IMR-90 (cell line): ENCODE results near the gene NPAS1.

Source experiments
- CEBPB ChIP-seq: IDR thresholded peaks from 2 replicates; pipeline ENCODE4 v1.6.1; 2012; ENCODE audit warnings: low read depth, low read length, improper control_type of control experiment
- CHD1 ChIP-seq: IDR thresholded peaks from 2 replicates; pipeline ENCODE4 v1.6.1; 2012; ENCODE audit warnings: low read depth, low read length, improper control_type of control experiment
- ELK1 ChIP-seq: fragments of 150-350 bp; IDR thresholded peaks from 2 replicates; pipeline ENCODE4 v1.6.1; 2016; ENCODE audit warnings: low read depth, mild to moderate bottlenecking, low read length, moderate library complexity, borderline replicate concordance
- MAFK ChIP-seq: IDR thresholded peaks from 2 replicates; pipeline ENCODE4 v1.6.1; 2012; ENCODE audit warnings: low read depth, low read length, improper control_type of control experiment
- MAZ ChIP-seq: IDR thresholded peaks from 2 replicates; pipeline ENCODE4 v1.6.1; 2012; ENCODE audit warnings: low read depth, mild to moderate bottlenecking, low read length, improper control_type of control experiment, moderate library complexity, borderline replicate concordance
- MXI1 ChIP-seq: IDR thresholded peaks from 2 replicates; pipeline ENCODE4 v1.6.1; 2012; ENCODE audit warnings: low read depth, mild to moderate bottlenecking, low read length, moderate library complexity, borderline replicate concordance
- POLR2A ChIP-seq: IDR thresholded peaks from 2 replicates; pipeline ENCODE4 v1.6.1; 2012; ENCODE audit warnings: mild to moderate bottlenecking, low read depth, low read length
- RAD21 ChIP-seq: IDR thresholded peaks from 2 replicates; pipeline ENCODE4 v1.6.1; 2012; ENCODE audit warnings: low read length, improper control_type of control experiment
- RCOR1 ChIP-seq: IDR thresholded peaks from 2 replicates; pipeline ENCODE4 v1.6.1; 2012; ENCODE audit warnings: mild to moderate bottlenecking, low read length, improper control_type of control experiment; ENCODE audit not compliant: insufficient replicate concordance
- RFX5 ChIP-seq: IDR thresholded peaks from 2 replicates; pipeline ENCODE4 v1.8.0; 2012; ENCODE audit warnings: low read depth, mild to moderate bottlenecking, low read length, moderate library complexity
- SMC3 ChIP-seq: fragments of 150-350 bp; IDR thresholded peaks from 2 replicates; pipeline ENCODE4 v1.6.1; 2016; ENCODE audit warnings: low read depth, mild to moderate bottlenecking, antibody characterized with exemption, low read length, moderate library complexity
- USF2 ChIP-seq: fragments of 150-350 bp; IDR thresholded peaks from 2 replicates; pipeline ENCODE4 v1.6.1; 2017; ENCODE audit warnings: mild to moderate bottlenecking, antibody characterized with exemption, low read length, low read depth
- TF ChIP-seq, protein P1 (sequence below): conservative IDR thresholded peaks from 2 replicates; pipeline ENCODE4 v1.5.1; 2012; ENCODE audit warnings: mild to moderate bottlenecking, low read depth, low read length, improper control_type of control experiment

DNA sequence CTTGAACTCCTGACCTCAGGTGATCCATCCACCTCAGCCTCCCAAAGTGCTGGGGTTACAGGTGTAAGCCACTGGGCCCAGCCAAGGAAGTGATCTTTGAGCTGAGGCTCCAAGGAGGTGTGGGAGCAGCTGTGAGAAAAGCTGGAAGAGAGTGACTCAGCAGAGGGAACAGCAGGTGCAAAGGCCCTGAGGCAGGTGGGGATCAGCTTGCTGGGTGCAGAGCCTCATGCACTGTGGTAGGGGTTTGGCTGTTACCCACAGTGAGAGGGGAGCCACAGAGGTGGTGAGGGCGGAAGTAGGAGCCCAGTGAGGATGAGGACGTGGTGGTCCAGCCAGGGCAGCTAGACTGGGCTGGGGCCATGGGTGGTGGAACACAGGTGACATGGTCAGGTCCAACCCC, 6.5 kb downstream of the NPAS1 start:
- no peak for TF ChIP-seq RAD21
- TF ChIP-seq, protein P1, sequence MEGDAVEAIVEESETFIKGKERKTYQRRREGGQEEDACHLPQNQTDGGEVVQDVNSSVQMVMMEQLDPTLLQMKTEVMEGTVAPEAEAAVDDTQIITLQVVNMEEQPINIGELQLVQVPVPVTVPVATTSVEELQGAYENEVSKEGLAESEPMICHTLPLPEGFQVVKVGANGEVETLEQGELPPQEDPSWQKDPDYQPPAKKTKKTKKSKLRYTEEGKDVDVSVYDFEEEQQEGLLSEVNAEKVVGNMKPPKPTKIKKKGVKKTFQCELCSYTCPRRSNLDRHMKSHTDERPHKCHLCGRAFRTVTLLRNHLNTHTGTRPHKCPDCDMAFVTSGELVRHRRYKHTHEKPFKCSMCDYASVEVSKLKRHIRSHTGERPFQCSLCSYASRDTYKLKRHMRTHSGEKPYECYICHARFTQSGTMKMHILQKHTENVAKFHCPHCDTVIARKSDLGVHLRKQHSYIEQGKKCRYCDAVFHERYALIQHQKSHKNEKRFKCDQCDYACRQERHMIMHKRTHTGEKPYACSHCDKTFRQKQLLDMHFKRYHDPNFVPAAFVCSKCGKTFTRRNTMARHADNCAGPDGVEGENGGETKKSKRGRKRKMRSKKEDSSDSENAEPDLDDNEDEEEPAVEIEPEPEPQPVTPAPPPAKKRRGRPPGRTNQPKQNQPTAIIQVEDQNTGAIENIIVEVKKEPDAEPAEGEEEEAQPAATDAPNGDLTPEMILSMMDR, result no peak
- TF ChIP-seq POLR2A, result no peak
- TF ChIP-seq MAZ, result no peak
- no peak for TF ChIP-seq USF2
- no peak for TF ChIP-seq MXI1
- TF ChIP-seq CEBPB, result no peak
- TF ChIP-seq SMC3, result no peak
- TF ChIP-seq ELK1, result no peak
- TF ChIP-seq MAFK, result no peak
- TF ChIP-seq CHD1, result no peak
- TF ChIP-seq RCOR1, result no peak
- TF ChIP-seq RFX5, result no peak
